Gastrocnemius medialis (tissue), 4 donors: ENCODE results near the gene ZNF791.

ENCODE experiments used
- CTCF ChIP-seq, 5 experiments: fragments of 450-650 bp in 3 of 5; fragments of 200-600 bp in 2 of 5; sonication (generic) in 2 of 5; IDR thresholded peaks in 4 of 5; conservative IDR thresholded peaks in 1 of 5; 1 replicate in 4 of 5; 2 replicates in 1 of 5; pipeline ENCODE4 v1.5.1; 2016 to 2019; ENCODE audit warnings: antibody characterized with exemption in 5 of 5, mild to moderate bottlenecking in 3 of 5, moderate library complexity in 3 of 5
- POLR2A ChIP-seq, 2 donors: fragments of 450-650 bp; IDR thresholded peaks; one replicate each; pipeline ENCODE4 v1.6.1; 2017; ENCODE audit warnings: antibody characterized with exemption in 2 of 2, mild to moderate bottlenecking in 2 of 2, moderate library complexity in 2 of 2

- TF ChIP-seq CTCF (IDR thresholded peaks at IDR 0.05 in 4 of 5, conservative IDR thresholded peaks at IDR 0.05 in 1 of 5) (no peak), POLR2A (IDR thresholded peaks at IDR 0.05) (no peak)
Measured at GRCh38 chr19:12638611-12639182, 28.0 kb downstream of the ZNF791 start.
